WERI-Rb-1 (cell line): Measurements from ENCODE around the gene SETD2.
"Not testable (repeated sequence)": the region's sequence is repeated elsewhere in the genome, so short reads cannot be mapped to it uniquely, and the experiment has no call there.

ENCODE experiments used
- DNase-seq: peaks from one replicate; pipeline ENCODE4 v3.0.0-alpha.2; 2020
- H3K27ac ChIP-seq: fragments of 250-450 bp; sonication (Bioruptor Pico); 2 replicates; pipeline ENCODE4 v1.5.1; 2020; ENCODE audit warnings: mild to moderate bottlenecking, moderate library complexity
- H3K27me3 ChIP-seq: fragments of 250-450 bp; sonication (Bioruptor Pico); 2 replicates; pipeline ENCODE4 v1.5.1; 2021; ENCODE audit warnings: mild to moderate bottlenecking, low read depth, moderate library complexity; ENCODE audit not compliant: insufficient read depth, severe bottlenecking
- H3K36me3 ChIP-seq: fragments of 250-450 bp; sonication (Bioruptor Pico); 2 replicates; pipeline ENCODE4 v1.5.1; 2020; ENCODE audit warnings: mild to moderate bottlenecking, moderate library complexity
- H3K4me3 ChIP-seq: 2 replicates; pipeline ENCODE4 v1.5.1; 2011; ENCODE audit warnings: low read depth, mild to moderate bottlenecking, control low read depth, low read length
- H3K9me3 ChIP-seq: fragments of 250-450 bp; sonication (Bioruptor Pico); 2 replicates; pipeline ENCODE4 v1.5.1; 2021; ENCODE audit warnings: mild to moderate bottlenecking, moderate library complexity; ENCODE audit not compliant: severe bottlenecking
- TF ChIP-seq, protein P1 (sequence below): IDR thresholded peaks from 2 replicates; pipeline ENCODE4 v1.5.1; 2011; ENCODE audit warnings: low read depth, mild to moderate bottlenecking, control low read depth, inconsistent platforms, low read length

Gene SETD2, protein sequence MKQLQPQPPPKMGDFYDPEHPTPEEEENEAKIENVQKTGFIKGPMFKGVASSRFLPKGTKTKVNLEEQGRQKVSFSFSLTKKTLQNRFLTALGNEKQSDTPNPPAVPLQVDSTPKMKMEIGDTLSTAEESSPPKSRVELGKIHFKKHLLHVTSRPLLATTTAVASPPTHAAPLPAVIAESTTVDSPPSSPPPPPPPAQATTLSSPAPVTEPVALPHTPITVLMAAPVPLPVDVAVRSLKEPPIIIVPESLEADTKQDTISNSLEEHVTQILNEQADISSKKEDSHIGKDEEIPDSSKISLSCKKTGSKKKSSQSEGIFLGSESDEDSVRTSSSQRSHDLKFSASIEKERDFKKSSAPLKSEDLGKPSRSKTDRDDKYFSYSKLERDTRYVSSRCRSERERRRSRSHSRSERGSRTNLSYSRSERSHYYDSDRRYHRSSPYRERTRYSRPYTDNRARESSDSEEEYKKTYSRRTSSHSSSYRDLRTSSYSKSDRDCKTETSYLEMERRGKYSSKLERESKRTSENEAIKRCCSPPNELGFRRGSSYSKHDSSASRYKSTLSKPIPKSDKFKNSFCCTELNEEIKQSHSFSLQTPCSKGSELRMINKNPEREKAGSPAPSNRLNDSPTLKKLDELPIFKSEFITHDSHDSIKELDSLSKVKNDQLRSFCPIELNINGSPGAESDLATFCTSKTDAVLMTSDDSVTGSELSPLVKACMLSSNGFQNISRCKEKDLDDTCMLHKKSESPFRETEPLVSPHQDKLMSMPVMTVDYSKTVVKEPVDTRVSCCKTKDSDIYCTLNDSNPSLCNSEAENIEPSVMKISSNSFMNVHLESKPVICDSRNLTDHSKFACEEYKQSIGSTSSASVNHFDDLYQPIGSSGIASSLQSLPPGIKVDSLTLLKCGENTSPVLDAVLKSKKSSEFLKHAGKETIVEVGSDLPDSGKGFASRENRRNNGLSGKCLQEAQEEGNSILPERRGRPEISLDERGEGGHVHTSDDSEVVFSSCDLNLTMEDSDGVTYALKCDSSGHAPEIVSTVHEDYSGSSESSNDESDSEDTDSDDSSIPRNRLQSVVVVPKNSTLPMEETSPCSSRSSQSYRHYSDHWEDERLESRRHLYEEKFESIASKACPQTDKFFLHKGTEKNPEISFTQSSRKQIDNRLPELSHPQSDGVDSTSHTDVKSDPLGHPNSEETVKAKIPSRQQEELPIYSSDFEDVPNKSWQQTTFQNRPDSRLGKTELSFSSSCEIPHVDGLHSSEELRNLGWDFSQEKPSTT (N-terminal part only)

DNA sequence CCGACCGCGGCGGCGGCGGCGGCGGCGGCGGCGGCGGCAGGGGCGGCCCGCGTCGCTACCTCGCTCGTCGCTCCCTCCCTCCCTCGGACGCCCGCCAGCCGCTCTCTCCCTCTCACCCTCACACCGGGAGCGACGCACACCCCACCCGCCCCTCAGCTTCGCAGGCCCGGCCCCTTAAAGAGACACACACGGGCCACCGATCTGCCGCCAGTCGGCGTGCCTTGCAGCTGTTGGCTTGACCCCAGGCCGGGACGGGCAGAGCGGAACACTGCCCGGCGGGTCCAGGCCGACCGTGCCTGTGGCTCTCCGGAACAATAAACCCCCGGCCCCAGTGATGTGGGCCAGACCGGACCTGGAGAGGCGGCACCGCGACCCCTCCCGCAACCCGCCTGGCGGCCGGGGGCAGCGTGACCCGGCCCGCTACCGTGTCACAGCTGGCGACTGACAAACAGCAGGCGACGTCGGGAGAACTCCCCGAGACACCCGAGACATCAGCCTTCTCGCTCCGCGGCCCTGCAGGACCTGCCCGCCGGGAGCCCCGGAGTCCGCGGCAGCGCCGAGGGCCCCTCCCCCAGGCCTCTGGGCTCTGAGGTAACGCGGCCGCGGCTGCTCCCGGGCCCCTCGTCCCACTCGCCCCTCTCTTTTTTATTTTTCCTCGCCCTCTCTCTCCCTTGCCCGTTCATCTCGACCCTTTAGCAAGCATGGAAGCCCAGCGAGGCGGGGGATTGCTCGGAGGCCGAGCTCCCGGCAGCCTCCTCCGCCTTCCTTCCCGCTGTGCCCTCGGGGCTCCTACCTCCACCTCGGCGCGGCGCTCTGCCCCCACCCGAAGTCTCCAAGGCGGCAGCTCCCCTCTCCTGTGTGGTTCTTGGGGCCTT is at the start of gene SETD2:
SETD2 (minus strand) TSS at position 107 of the 875 bp plus-strand sequence. CDS start 189 bp downstream, outside the sequence.
- no peaks in the 10 kb centered on the region for H3K9me3 ChIP-seq
- peak within 1 kb of the TSS; percentile 83 for H3K4me3 ChIP-seq
- DNase-seq, result peak; percentile 96
- H3K27ac ChIP-seq, result peak within 1 kb of the TSS; percentile 98
- H3K36me3 ChIP-seq, result peaks cover 13% of the 10 kb centered on the region
- TF ChIP-seq, protein P1, sequence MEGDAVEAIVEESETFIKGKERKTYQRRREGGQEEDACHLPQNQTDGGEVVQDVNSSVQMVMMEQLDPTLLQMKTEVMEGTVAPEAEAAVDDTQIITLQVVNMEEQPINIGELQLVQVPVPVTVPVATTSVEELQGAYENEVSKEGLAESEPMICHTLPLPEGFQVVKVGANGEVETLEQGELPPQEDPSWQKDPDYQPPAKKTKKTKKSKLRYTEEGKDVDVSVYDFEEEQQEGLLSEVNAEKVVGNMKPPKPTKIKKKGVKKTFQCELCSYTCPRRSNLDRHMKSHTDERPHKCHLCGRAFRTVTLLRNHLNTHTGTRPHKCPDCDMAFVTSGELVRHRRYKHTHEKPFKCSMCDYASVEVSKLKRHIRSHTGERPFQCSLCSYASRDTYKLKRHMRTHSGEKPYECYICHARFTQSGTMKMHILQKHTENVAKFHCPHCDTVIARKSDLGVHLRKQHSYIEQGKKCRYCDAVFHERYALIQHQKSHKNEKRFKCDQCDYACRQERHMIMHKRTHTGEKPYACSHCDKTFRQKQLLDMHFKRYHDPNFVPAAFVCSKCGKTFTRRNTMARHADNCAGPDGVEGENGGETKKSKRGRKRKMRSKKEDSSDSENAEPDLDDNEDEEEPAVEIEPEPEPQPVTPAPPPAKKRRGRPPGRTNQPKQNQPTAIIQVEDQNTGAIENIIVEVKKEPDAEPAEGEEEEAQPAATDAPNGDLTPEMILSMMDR, result peak; percentile 48
- H3K27me3 ChIP-seq, result no peaks in the 10 kb centered on the region

GRCh38 chr3:47210863-47211405 is 47.0 kb upstream of the SETD2 start:
- TF ChIP-seq, protein P1, result no peak
- DNase-seq, result no peak

DNA sequence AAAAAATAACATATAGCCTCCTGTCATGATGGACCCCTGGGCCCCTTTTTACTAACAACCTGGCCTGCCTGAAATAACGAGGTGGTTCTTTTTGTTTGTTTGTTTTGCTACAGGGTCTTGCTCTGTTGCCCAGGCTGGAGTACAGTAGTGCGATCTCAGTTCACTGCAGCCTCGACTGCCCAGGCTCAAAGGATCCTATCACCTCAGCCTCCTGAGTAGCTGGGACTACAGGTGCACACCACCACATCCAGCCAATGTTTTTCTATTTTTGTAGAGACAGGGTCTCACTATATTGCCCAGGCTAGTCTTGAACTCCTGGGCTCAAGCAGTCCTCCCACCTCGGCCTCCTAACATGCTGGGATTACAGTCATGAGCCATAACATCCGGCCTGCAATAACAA is 42.1 kb upstream of the SETD2 start:
- H3K4me3 ChIP-seq, H3K27me3 ChIP-seq, H3K36me3 ChIP-seq, H3K27ac ChIP-seq, DNase-seq, H3K9me3 ChIP-seq: not testable (repeated sequence)

More at GRCh38 chr3:47210863-47211405, 47.0 kb upstream of the SETD2 start:
- Histone ChIP-seq H3K27ac (no peak overlapping the region), H3K36me3 (no peaks in the 10 kb centered on the region), H3K4me3 (no peak overlapping the region), H3K9me3 (no peaks in the 10 kb centered on the region), H3K27me3 (no peaks in the 10 kb centered on the region)

DNA sequence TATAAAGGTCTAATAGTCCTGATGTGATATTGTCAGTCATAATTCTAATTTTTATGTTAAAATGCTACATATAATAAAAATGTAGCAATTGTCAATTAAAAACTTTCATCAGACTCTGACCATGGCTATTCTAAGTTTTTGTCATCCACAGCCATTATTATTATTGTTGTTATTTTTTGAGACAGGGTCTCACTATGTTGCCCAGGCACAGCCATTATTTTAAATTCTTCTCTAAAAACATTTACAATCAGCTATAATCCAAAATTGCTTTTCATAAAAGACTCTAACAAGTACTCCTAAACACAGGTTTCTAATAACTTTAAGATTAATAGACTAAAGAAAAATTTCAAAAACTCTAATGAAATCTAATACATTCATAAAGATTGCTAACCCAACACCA is 41.0 kb upstream of the SETD2 start:
- Histone ChIP-seq H3K9me3 (no peaks in the 10 kb centered on the region), H3K27me3 (no peaks in the 10 kb centered on the region), H3K4me3 (no peak overlapping the region), H3K27ac (no peak overlapping the region), H3K36me3 (no peaks in the 10 kb centered on the region)
- DNase-seq, result no peak
- TF ChIP-seq, protein P1, result no peak

GRCh38 chr3:47202542-47202941 is 38.6 kb upstream of the SETD2 start:
- Histone ChIP-seq H3K27me3 (no peaks in the 10 kb centered on the region), H3K9me3 (no peaks in the 10 kb centered on the region), H3K4me3 (no peak overlapping the region), H3K36me3 (no peaks in the 10 kb centered on the region), H3K27ac (no peak overlapping the region)
- TF ChIP-seq, protein P1, result no peak
- no peak for DNase-seq
